Chondrocyte (in vitro differentiated cells): ENCODE measurements around the gene GRIN3A. TPM values are rescaled to one million over a fixed set of nuclear protein-coding genes. Genes with fewer than 3 reads are reported as not detected.

Source experiments
- DNase-seq: peaks from one replicate; pipeline ENCODE4 v3.0.0; 2021; ENCODE audit warnings: mixed read lengths, low spot score
- H3K27ac Mint-ChIP-seq: one replicate; pipeline ENCODE4 v1.8.0; 2021; ENCODE audit warnings: mild to moderate bottlenecking, moderate library complexity, mixed read lengths; ENCODE audit not compliant: unreplicated experiment
- H3K27me3 Mint-ChIP-seq: 2 replicates; pipeline ENCODE4 v1.8.0; 2021; ENCODE audit warnings: low read depth, mixed read lengths
- H3K36me3 Mint-ChIP-seq: 2 replicates; pipeline ENCODE4 v1.8.0; 2021; ENCODE audit warnings: low read depth, mixed read lengths
- H3K4me1 Mint-ChIP-seq: 2 replicates; pipeline ENCODE4 v1.8.0; 2021; ENCODE audit warnings: low read depth, mild to moderate bottlenecking, mixed read lengths
- H3K4me3 Mint-ChIP-seq: one replicate; pipeline ENCODE4 v1.8.0; 2021; ENCODE audit warnings: mild to moderate bottlenecking, moderate library complexity, mixed read lengths; ENCODE audit not compliant: unreplicated experiment
- H3K9me3 Mint-ChIP-seq: 2 replicates; pipeline ENCODE4 v1.8.0; 2021; ENCODE audit warnings: low read depth, mixed read lengths
- CTCF ChIP-seq: fragments of 200-600 bp; sonication (generic); IDR thresholded peaks from 2 replicates; pipeline ENCODE4 v1.5.0; 2021; ENCODE audit warnings: antibody characterized with exemption, mild to moderate bottlenecking, moderate library complexity
- total RNA-seq: library from RNA; stranded (reverse); gene quantifications from 3 replicates; pipeline ENCODE4 v1.2.1, GENCODE V29; 2021

The GRIN3A gene
- total RNA-seq, 1 donor from 2014 or later = not detected

DNA sequence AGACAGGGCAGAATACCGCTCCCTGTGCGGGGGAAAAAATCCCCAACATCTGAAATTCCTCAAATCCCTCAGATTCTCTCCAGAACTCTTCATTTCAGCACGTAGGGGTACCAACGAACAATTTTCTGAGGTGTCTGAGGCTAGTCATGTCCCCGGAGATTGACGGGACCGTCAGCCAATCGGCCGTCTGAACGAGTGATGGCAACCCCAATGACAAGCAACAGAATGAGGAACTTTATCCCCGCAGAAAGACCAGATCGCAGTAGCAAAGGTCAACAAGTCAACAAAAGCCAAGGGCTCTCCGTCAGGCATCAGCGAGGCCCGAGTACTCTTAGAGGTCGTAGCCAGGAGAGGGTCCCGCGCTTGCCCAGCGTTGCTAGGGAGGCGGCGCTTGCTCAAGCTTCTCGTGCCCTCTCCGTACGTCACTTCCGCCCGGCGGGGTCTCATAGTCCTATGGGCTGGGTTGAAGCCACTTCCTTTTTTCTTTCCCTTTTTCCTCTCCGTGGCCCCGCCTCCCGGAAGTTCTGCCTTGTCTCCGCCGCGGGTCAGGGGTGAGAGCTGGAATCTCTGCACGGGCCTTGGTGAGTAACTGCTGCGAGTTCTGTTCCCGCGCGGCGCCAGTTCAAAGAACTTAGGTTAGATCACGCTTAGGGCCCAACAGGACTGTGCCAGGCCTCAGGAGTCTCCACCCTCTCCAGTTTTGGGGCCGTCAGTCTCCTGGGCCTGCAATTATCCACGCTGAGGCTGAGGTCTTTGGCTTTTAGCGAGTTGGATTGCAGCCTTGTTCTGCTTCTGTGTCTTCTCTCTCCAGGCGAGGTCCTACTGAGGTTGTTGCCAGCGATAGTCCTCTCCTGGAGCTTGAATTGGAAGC lies 204.9 kb downstream of the GRIN3A start, which contains the start of gene RNF20:
Gene RNF20, plus strand, starts transcription at position 520 of the 871 bp plus-strand sequence. CDS start 1,571 bp downstream, outside the sequence.
- H3K4me1 Mint-ChIP-seq = peaks cover 24% of the 10 kb centered on the region
- H3K36me3 Mint-ChIP-seq = peaks cover 5% of the 10 kb centered on the region
- H3K4me3 Mint-ChIP-seq = peak within 1 kb of the TSS; percentile 81
- peak; percentile 99 for DNase-seq
- TF ChIP-seq CTCF = no peak
- no peaks in the 10 kb centered on the region for H3K27me3 Mint-ChIP-seq
- H3K27ac Mint-ChIP-seq = peak within 1 kb of the TSS; percentile 97
- H3K9me3 Mint-ChIP-seq = no peaks in the 10 kb centered on the region

DNA sequence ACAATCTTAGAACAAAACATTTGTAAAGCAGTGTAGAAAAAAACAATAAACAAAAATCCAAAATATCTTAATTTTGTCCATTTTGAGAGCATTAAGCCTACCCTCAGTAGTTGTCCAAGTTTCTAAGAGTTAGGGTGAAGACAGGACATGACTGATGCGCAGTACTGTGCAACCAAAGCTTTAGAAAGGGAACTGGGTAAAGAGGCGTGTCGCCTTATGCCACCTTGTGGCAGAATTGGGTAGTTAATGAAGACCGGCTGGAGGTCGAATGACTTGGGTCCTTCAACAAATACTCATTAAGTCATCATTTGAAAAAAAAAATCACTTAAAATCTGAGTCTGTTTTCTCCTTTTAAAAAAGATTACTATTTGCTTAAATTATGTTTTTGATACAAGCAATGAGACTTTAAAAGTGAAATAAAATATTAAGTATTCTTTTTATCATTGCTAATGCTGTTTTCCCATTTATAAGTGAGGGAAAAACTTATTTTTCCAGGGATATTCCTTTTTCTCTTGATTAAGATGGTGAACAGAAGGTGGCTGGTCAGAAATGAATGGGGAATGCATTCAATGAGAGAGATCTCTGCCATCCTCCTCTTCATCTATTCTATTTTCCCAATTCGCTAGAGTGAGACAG lies 208.3 kb downstream of the GRIN3A start:
- Mint-ChIP-seq H3K36me3 (no peaks in the 10 kb centered on the region), H3K27ac (no peak overlapping the region), H3K4me3 (no peak overlapping the region), H3K9me3 (no peaks in the 10 kb centered on the region), H3K4me1 (peaks cover 13% of the 10 kb centered on the region), H3K27me3 (no peaks in the 10 kb centered on the region)
- peak; percentile 97 for TF ChIP-seq CTCF
- no peak for DNase-seq

GRCh38 chr9:101528015-101528414 lies 210.4 kb downstream of the GRIN3A start:
- Mint-ChIP-seq H3K27ac (no peak overlapping the region), H3K9me3 (no peaks in the 10 kb centered on the region), H3K36me3 (no peaks in the 10 kb centered on the region), H3K4me3 (no peak overlapping the region), H3K27me3 (no peaks in the 10 kb centered on the region), H3K4me1 (peaks cover 3% of the 10 kb centered on the region)
- DNase-seq = no peak
- no peak for TF ChIP-seq CTCF

- no peak overlapping the region for H3K27ac Mint-ChIP-seq
- H3K9me3 Mint-ChIP-seq = no peaks in the 10 kb centered on the region
- TF ChIP-seq CTCF = no peak
- DNase-seq = no peak
- H3K4me1 Mint-ChIP-seq = no peaks in the 10 kb centered on the region
- no peaks in the 10 kb centered on the region for H3K27me3 Mint-ChIP-seq
- no peaks in the 10 kb centered on the region for H3K36me3 Mint-ChIP-seq
- H3K4me3 Mint-ChIP-seq = no peak overlapping the region
These were observed 211.4 kb downstream of the GRIN3A start for GRCh38 chr9:101527066-101527465.

GRCh38 chr9:101524371-101524770 lies 214.1 kb downstream of the GRIN3A start:
- no peak for DNase-seq
- no peak overlapping the region for H3K4me3 Mint-ChIP-seq
- TF ChIP-seq CTCF = no peak
- no peaks in the 10 kb centered on the region for H3K36me3 Mint-ChIP-seq
- H3K27me3 Mint-ChIP-seq = peaks cover 2% of the 10 kb centered on the region
- H3K9me3 Mint-ChIP-seq = no peaks in the 10 kb centered on the region
- no peak overlapping the region for H3K27ac Mint-ChIP-seq
- H3K4me1 Mint-ChIP-seq = no peaks in the 10 kb centered on the region
